ENCODE data around the gene NFIB. TPM values are rescaled to one million over a fixed set of nuclear protein-coding genes. Genes with fewer than 3 reads are reported as not detected.

Gene NFIB
- total RNA-seq, 2 experiments from 2014 or later, result not detected

DNA sequence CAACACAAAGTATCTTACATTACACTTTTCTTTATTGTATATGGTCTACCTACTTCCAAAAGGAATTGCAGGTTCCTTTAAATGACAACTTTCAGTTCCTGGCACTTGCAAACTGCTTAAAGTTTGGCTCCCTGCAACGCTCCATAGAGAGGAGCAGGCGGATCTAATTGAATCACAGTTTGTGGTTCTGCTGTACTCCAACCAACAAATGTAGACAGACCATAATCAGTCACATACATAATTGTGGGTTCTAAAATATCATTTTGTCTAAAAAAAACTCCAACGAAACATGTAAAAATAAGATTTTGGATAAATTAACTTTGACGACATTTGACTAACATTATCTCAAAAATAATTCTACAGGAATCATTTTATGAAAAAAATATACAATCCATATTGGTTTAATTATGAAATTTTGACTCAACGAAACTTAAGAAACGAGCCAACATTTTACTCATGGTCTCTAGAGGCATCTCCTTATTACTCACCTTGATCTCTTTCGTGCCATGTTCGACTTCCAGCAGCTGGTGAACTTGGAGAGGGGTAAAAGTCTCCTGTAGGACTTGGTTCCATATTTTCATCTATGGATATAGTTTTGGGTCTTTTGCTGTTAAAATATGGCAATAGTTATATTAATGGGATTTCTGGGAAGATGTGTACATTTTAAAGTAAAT, 167.6 kb downstream of the NFIB start:
- CTCF ChIA-PET, result no interaction called here
- no peak overlapping the region for H3K4me3 Mint-ChIP-seq
- H3K27ac Mint-ChIP-seq, result no peak overlapping the region
- H3K36me3 Mint-ChIP-seq (ENCODE audit: low read depth), result no peaks in the 10 kb centered on the region
- H3K4me1 Mint-ChIP-seq (ENCODE audit: low read depth), result no peaks in the 10 kb centered on the region
- H3K9me3 Mint-ChIP-seq, result no peaks in the 10 kb centered on the region
- intact Hi-C loops (cut with micrococcal nuclease), result no loop called here
- no peak for DNase-seq
- no peaks in the 10 kb centered on the region for H3K27me3 Mint-ChIP-seq (ENCODE audit: low read depth)

DNA sequence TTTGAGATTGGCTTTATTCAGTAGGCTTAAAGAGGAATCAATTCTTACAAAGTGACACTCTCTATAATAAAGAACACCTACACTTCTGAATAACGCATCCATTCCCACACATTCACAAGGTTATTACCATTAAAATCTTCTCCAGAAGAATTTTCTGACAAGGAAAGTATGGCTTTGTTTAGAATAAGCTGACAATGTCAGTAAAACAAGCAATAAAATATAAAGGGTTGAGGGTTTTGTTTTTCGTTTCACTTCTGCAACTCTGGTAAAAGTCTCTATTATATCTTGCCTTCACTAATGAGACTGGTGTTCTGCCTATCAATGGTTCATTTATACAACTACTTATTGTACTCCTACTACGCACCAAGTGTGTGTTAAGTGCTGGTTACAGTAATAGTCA, 169.7 kb downstream of the NFIB start:
- no peaks in the 10 kb centered on the region for H3K36me3 Mint-ChIP-seq (ENCODE audit: low read depth)
- no peaks in the 10 kb centered on the region for H3K9me3 Mint-ChIP-seq
- H3K4me3 Mint-ChIP-seq, result no peak overlapping the region
- CTCF ChIA-PET, result no interaction called here
- intact Hi-C loops (cut with micrococcal nuclease), result no loop called here
- DNase-seq, result no peak
- no peaks in the 10 kb centered on the region for H3K4me1 Mint-ChIP-seq (ENCODE audit: low read depth)
- no peak overlapping the region for H3K27ac Mint-ChIP-seq
- no peaks in the 10 kb centered on the region for H3K27me3 Mint-ChIP-seq (ENCODE audit: low read depth)

DNA sequence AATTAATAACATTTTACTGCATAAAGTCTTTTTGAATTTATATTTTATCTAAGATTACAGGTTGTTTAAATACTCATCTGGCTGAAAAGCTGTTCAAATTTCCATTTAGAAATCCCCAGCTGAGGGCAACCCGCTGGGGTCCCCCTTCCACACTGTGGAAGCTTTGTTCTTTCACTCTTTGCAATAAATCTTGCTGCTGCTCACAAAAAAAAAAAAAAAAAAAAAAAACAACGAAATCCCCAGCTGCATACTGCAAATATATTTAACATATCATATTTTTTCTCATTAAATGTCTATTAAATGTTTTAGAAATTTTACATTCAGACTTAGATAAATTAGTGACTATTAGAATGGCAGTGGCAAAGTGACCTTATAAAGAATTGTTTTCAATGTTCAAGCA, 172.2 kb downstream of the NFIB start:
- CTCF ChIA-PET, result no interaction called here
- H3K27me3 Mint-ChIP-seq (ENCODE audit: low read depth), result no peaks in the 10 kb centered on the region
- no peaks in the 10 kb centered on the region for H3K4me1 Mint-ChIP-seq (ENCODE audit: low read depth)
- intact Hi-C loops (cut with micrococcal nuclease), result no loop called here
- DNase-seq, result no peak
- no peak overlapping the region for H3K4me3 Mint-ChIP-seq
- no peaks in the 10 kb centered on the region for H3K36me3 Mint-ChIP-seq (ENCODE audit: low read depth)
- H3K9me3 Mint-ChIP-seq, result no peaks in the 10 kb centered on the region
- H3K27ac Mint-ChIP-seq, result no peak overlapping the region

DNA sequence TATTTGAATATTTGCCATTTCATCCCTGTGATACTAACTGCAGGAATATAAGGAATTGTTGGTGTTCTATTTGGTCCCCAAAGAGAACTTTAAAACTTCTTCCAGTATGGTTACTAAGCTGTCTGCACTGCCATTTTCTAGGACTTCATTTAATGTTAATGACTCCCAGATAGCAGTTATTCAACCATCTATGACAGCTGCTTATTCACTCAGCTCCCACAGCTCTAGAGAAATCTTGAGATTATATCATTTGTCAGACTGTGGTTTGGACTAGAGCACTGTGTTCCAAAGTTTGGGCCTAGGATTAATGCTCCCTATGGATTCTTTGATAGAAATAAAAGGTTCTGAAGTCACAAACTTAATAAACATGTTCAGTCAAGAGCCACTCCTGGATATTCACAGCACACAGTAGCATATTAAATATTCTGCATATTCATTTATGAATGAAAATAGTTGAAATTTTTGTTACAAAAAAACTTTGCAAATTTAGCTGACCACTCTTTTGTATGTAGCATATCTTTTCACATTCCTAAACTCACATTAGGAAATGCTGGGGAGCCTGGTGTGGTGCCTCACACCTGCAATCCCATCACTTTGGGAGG, 173.7 kb downstream of the NFIB start:
- H3K4me1 Mint-ChIP-seq (ENCODE audit: low read depth), result no peaks in the 10 kb centered on the region
- no peak for DNase-seq
- H3K9me3 Mint-ChIP-seq, result no peaks in the 10 kb centered on the region
- no peak overlapping the region for H3K27ac Mint-ChIP-seq
- H3K36me3 Mint-ChIP-seq (ENCODE audit: low read depth), result no peaks in the 10 kb centered on the region
- CTCF ChIA-PET, result no interaction called here
- H3K4me3 Mint-ChIP-seq, result no peak overlapping the region
- intact Hi-C loops (cut with micrococcal nuclease), result no loop called here
- no peaks in the 10 kb centered on the region for H3K27me3 Mint-ChIP-seq (ENCODE audit: low read depth)

DNA sequence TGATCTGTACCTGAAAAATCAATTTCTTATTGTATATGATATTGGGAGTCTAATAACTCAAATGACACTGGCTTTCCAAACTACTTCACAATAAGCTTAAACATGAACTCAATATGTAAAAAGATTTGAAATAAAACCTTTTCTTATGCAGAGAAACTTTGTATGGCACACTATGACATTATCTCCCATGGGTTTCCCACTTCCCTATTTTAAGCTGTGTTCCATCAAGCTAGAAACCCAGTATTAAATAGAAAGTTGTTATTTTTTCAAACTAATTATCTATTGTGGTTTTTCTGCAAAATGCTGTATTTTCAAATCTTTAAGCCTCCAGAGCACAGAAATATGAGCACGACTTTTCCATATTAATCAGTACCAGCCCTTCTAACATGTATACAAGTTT, 174.7 kb downstream of the NFIB start:
- no peaks in the 10 kb centered on the region for H3K36me3 Mint-ChIP-seq (ENCODE audit: low read depth)
- H3K27ac Mint-ChIP-seq, result no peak overlapping the region
- no peak for DNase-seq
- CTCF ChIA-PET, result no interaction called here
- intact Hi-C loops (cut with micrococcal nuclease), result no loop called here
- no peaks in the 10 kb centered on the region for H3K9me3 Mint-ChIP-seq
- H3K4me3 Mint-ChIP-seq, result no peak overlapping the region
- H3K4me1 Mint-ChIP-seq (ENCODE audit: low read depth), result no peaks in the 10 kb centered on the region
- no peaks in the 10 kb centered on the region for H3K27me3 Mint-ChIP-seq (ENCODE audit: low read depth)

DNA sequence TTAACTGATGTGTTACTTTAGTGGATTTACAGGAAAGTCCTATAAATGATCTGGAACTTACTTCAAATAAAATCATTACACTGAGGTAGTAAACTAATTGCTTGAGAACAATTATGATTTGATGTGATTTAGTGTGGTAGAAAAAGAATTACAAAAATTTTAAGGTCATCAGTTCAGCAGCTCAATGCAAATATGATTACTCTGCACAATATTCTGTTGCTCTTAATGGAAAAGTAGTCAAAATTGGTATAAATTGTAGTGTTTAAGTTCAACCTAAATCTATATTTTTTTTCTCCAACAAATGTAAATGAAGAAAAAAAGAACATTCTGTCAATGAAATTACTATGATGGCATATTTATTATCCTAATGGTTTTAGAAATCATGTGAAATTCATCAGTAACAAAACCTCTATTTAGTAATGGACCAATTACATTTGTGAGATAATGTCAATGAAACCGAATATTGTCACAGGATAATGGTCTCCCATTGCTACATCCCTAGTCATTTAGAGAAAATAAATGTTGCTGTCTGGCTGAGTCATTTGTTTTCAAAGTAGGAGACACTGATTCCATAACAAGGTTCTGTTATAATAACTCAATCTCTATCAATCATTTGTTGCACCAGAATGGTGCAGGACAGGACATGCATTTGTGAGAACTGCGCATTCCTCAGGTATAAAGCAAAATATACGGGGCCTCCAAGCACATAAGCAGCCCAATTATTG, 177.1 kb downstream of the NFIB start:
- intact Hi-C loops (cut with micrococcal nuclease), result no loop called here
- CTCF ChIA-PET, result no interaction called here
- no peaks in the 10 kb centered on the region for H3K4me1 Mint-ChIP-seq (ENCODE audit: low read depth)

DNA sequence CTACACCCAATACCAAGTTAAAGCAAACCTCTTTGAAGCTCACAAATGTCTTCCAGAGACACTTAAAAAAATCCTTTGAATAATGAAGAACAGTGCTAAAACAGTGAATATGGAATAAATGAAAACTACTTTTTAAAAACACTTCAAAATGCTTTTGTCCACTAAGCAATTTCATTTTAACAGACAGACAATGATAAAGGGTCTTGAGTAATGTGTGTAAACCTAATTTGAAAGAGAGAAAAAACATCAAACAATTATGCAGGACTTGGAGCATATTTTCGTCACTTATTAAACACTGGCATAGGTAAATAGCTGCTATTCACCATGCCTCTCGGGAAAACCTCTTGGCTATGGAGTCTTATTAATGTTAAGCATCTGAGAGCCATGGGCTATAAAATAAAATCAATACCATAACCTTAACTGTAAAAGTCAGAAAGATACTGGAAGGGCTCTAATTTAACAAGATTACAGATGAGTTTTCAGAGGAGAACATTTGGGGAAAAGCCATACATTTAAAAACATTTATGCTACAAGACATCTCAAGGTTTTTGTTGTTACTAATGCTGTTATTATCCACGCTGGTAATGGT, 177.8 kb downstream of the NFIB start:
- H3K27me3 Mint-ChIP-seq (ENCODE audit: low read depth), result no peaks in the 10 kb centered on the region
- H3K9me3 Mint-ChIP-seq, result no peaks in the 10 kb centered on the region
- H3K4me3 Mint-ChIP-seq, result no peak overlapping the region
- H3K36me3 Mint-ChIP-seq (ENCODE audit: low read depth), result no peaks in the 10 kb centered on the region
- no peak overlapping the region for H3K27ac Mint-ChIP-seq
- H3K4me1 Mint-ChIP-seq (ENCODE audit: low read depth), result no peaks in the 10 kb centered on the region
- intact Hi-C loops (cut with micrococcal nuclease), result no loop called here
- DNase-seq, result no peak
- CTCF ChIA-PET, result no interaction called here

More for the DNA sequence above, 177.1 kb downstream of the NFIB start:
- H3K27ac Mint-ChIP-seq, result no peak overlapping the region
- no peak for DNase-seq
- H3K27me3 Mint-ChIP-seq (ENCODE audit: low read depth), result no peaks in the 10 kb centered on the region
- H3K36me3 Mint-ChIP-seq (ENCODE audit: low read depth), result no peaks in the 10 kb centered on the region
- H3K4me3 Mint-ChIP-seq, result no peak overlapping the region
- H3K9me3 Mint-ChIP-seq, result no peaks in the 10 kb centered on the region

DNA sequence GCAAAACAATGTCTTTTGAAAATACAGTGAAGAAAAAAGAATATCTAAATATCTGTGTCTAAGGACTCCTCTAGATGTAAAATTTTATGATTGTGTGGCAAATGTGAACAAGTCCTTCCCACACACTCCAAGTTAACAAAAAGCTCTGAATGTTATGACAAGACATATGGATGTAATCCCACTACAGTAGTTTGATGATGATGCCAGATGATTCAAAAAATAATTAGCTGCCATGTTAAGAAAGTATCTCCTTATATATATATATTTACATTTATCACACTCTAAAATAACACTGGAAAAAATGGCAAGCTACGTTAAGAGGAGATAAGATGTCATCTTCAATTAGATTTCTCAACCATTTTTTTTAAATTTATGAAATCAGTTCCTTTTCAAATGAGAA, 178.5 kb downstream of the NFIB start:
- Mint-ChIP-seq H3K27ac (no peak overlapping the region), H3K4me1 (ENCODE audit: low read depth) (no peaks in the 10 kb centered on the region), H3K4me3 (no peak overlapping the region), H3K9me3 (no peaks in the 10 kb centered on the region), H3K36me3 (ENCODE audit: low read depth) (no peaks in the 10 kb centered on the region), H3K27me3 (ENCODE audit: low read depth) (no peaks in the 10 kb centered on the region)
- CTCF ChIA-PET, result no interaction called here
- intact Hi-C loops (cut with micrococcal nuclease), result no loop called here
- DNase-seq, result no peak

DNA sequence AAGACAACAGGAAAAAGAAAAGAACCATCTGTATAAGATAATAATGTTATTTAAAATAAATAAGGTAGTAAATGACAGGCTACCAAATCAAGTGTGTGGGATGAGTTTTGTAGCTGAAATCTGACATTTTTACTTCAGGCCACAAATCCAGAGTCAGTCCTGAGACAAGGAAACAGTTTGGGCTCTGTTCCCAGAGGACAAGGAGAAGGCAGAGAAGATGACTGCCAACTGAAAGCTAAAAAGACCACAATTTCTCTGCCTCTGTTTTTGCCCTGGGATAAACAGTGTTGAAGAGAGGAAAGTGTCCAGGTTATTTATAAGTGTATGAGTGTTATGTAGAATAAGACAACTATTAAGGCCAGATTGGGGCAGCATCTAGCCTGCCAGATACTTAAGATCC, 180.5 kb downstream of the NFIB start:
- CTCF ChIA-PET, result interaction anchor here (0.5 kb wide), 1 partner anchor 69 kb away, joined by 3 read pairs; no protein-coding TSS in a partner anchor
- Mint-ChIP-seq H3K36me3 (ENCODE audit: low read depth) (no peaks in the 10 kb centered on the region), H3K27ac (no peak overlapping the region), H3K27me3 (ENCODE audit: low read depth) (no peaks in the 10 kb centered on the region), H3K4me1 (ENCODE audit: low read depth) (no peaks in the 10 kb centered on the region), H3K9me3 (no peaks in the 10 kb centered on the region), H3K4me3 (no peak overlapping the region)
- DNase-seq, result no peak
- intact Hi-C loops (cut with micrococcal nuclease), result no loop called here

DNA sequence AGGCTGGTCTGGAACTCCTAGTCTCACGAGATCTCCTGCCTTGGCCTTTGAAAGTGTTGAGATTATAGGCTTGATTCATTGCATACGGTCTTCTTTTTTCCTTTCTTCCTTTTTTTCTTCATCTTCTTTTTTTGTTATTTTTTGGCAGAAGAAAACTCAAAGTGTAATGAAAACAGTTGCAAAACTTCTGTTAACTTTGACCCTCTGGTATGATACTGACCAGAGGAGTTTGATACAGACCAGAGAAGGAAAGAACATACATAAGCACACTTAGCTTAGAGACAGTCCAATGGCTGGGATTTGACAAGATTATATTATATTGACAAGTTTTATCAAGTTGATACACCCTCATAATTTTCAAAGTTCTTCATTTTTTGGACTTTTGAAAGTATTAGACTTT, 181.2 kb downstream of the NFIB start:
- intact Hi-C loops (cut with micrococcal nuclease), result no loop called here
- Mint-ChIP-seq H3K27me3 (ENCODE audit: low read depth) (no peaks in the 10 kb centered on the region), H3K4me3 (no peak overlapping the region), H3K4me1 (ENCODE audit: low read depth) (no peaks in the 10 kb centered on the region), H3K36me3 (ENCODE audit: low read depth) (no peaks in the 10 kb centered on the region), H3K27ac (no peak overlapping the region), H3K9me3 (no peaks in the 10 kb centered on the region)
- no peak for DNase-seq
- CTCF ChIA-PET, result no interaction called here

DNA sequence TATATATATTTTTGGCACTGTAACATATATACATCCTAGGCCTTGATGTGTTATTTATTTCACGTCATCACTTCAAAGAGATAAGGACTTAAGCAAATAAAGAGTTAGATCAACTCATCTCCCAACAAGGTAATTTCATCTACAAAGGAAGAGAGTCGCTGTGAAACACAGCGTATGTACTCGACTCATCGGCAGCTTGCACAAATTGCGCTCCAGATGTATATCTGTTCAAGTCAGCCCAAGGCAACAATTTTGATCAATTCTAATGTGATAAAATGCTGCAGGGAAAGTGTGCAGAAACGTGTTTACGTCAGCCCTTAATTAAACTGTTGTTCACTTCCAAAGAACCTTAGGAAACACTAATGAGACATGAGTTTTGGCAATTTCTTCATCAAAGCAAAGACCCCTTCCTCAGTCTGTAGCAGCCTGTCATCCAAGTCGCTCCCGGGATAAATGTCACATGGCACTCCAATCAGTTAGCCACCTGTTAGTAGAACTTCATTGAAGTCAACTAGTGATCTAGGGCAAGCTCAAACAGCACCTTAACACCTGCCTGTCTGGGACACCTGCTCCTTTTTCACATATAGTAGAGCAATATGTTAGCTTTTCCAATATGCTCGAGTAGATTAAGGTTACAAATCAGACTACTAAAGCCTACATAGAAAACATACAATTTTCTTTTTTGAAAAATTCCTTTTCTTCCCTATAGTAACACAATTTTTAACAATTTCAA, 182.4 kb downstream of the NFIB start:
- Mint-ChIP-seq H3K36me3 (ENCODE audit: low read depth) (no peaks in the 10 kb centered on the region), H3K4me1 (ENCODE audit: low read depth) (no peaks in the 10 kb centered on the region), H3K4me3 (no peak overlapping the region), H3K9me3 (no peaks in the 10 kb centered on the region), H3K27me3 (ENCODE audit: low read depth) (no peaks in the 10 kb centered on the region), H3K27ac (no peak overlapping the region)
- CTCF ChIA-PET, result no interaction called here
- DNase-seq, result no peak
- intact Hi-C loops (cut with micrococcal nuclease), result no loop called here

DNA sequence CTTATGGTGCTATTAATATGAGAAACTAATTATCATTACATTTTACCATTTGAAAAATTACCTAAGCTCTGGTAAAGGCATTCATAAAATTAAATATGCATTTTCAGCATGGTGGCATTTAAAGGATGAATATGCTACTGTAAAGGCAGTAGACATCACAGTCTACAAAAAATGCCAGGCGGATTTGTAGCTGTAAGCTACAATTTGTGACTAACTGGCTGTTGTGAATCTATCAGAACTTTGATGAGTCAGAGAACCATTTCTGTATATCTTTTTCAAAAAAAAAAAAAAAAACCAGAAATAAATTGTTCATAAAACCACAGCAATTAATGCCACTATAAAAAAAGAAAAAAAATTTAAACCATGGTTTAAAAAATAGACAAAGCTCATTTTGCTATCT, 186.3 kb downstream of the NFIB start:
- H3K4me3 Mint-ChIP-seq, result no peak overlapping the region
- H3K9me3 Mint-ChIP-seq, result no peaks in the 10 kb centered on the region
- no peak overlapping the region for H3K27ac Mint-ChIP-seq
- H3K4me1 Mint-ChIP-seq (ENCODE audit: low read depth), result no peaks in the 10 kb centered on the region
- H3K27me3 Mint-ChIP-seq (ENCODE audit: low read depth), result no peaks in the 10 kb centered on the region
- H3K36me3 Mint-ChIP-seq (ENCODE audit: low read depth), result no peaks in the 10 kb centered on the region
- CTCF ChIA-PET, result no interaction called here
- no peak for DNase-seq
- intact Hi-C loops (cut with micrococcal nuclease), result no loop called here

Data from activated naive CD4-positive, alpha-beta T cell treated with anti-CD3 and anti-CD28 coated beads for 36 hours (primary cell).